BLaER1 (cell line): ENCODE results near the gene DMRTC1B.
"Not testable (repeated sequence)": the region's sequence is repeated elsewhere in the genome, so short reads cannot be mapped to it uniquely, and the experiment has no call there.

Experiments used
- H3K27ac ChIP-seq: shearing (Covaris generic); formaldehyde crosslinking; 2 replicates; pipeline ENCODE4 v1.8.1; 2022
- H3K27me3 ChIP-seq: shearing (Covaris generic); formaldehyde crosslinking; 2 replicates; pipeline ENCODE4 v1.8.1; 2022
- H3K36me3 ChIP-seq: shearing (Covaris generic); formaldehyde crosslinking; 2 replicates; pipeline ENCODE4 v1.8.1; 2022
- H3K4me1 ChIP-seq: shearing (Covaris generic); formaldehyde crosslinking; 2 replicates; pipeline ENCODE4 v1.8.1; 2022
- H3K4me2 ChIP-seq: shearing (Covaris generic); formaldehyde crosslinking; 2 replicates; pipeline ENCODE4 v1.8.1; 2022
- H3K4me3 ChIP-seq: shearing (Covaris generic); formaldehyde crosslinking; 2 replicates; pipeline ENCODE4 v1.8.1; 2022
- H3K9ac ChIP-seq: shearing (Covaris generic); formaldehyde crosslinking; 2 replicates; pipeline ENCODE4 v1.8.1; 2022
- H3K9me3 ChIP-seq: shearing (Covaris generic); formaldehyde crosslinking; 2 replicates; pipeline ENCODE4 v1.8.1; 2022
- H4K20me1 ChIP-seq: shearing (Covaris generic); formaldehyde crosslinking; 2 replicates; pipeline ENCODE4 v1.8.1; 2022

Gene DMRTC1B

DNA sequence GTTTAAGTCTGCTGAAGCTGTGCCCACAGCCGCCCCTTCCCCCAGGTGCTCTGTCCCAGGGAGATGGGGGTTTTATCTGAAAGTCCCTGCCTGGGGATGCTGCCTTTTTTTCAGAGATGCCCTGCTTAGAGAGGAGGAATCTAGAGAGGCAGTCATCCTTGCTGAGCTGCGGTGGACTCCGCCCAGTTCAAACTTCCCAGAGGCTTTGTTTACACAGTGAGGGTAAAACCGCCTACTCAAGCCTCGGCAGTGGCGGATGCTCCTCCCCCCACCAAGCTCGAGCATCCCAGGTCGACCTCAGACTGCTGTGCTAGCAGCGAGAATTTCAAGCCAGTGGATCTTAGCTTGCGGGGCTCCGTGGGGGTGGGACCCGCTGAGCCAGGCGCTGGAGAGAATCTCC is 54.0 kb downstream of the DMRTC1B start:
- H4K20me1 ChIP-seq, H3K27ac ChIP-seq, H3K9me3 ChIP-seq, H3K4me1 ChIP-seq, H3K9ac ChIP-seq, H3K4me2 ChIP-seq, H3K36me3 ChIP-seq, H3K4me3 ChIP-seq, H3K27me3 ChIP-seq: not testable (repeated sequence)

DNA sequence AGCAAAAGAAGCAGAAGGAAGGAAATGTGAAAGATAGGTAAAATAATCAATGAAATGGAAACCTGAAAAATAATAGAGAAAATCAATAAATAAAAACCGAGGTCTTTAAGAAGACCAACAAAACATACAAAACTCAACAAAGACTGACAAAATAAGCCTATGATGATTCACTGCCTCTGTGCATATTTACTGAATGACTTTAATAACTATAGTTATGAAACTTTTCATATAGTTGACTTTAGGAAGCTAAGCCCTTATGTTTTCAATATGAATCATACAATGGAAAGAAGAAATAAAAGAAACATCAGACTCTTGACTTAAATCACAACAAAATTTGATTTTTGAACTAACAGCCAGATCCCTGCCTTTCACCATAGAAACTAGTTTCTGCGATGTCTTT is 60.8 kb downstream of the DMRTC1B start:
- not testable (repeated sequence) for H3K27ac ChIP-seq

GRCh38 chrX:72882898-72883297 is 106.2 kb downstream of the DMRTC1B start:
- H4K20me1 ChIP-seq, H3K9ac ChIP-seq, H3K9me3 ChIP-seq, H3K36me3 ChIP-seq, H3K4me1 ChIP-seq, H3K27me3 ChIP-seq, H3K4me3 ChIP-seq, H3K4me2 ChIP-seq, H3K27ac ChIP-seq: not testable (repeated sequence)

More for the DNA sequence above, 60.8 kb downstream of the DMRTC1B start:
- not testable (repeated sequence) for H3K27me3 ChIP-seq, H4K20me1 ChIP-seq, H3K9me3 ChIP-seq, H3K4me3 ChIP-seq, H3K9ac ChIP-seq, H3K4me1 ChIP-seq, H3K36me3 ChIP-seq, H3K4me2 ChIP-seq

DNA sequence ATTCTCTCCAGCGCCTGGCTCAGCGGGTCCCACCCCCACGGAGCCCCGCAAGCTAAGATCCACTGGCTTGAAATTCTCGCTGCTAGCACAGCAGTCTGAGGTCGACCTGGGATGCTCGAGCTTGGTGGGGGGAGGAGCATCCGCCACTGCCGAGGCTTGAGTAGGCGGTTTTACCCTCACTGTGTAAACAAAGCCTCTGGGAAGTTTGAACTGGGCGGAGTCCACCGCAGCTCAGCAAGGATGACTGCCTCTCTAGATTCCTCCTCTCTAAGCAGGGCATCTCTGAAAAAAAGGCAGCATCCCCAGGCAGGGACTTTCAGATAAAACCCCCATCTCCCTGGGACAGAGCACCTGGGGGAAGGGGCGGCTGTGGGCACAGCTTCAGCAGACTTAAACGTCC is 113.0 kb downstream of the DMRTC1B start:
- not testable (repeated sequence) for H3K27me3 ChIP-seq, H3K4me2 ChIP-seq, H3K27ac ChIP-seq, H3K9me3 ChIP-seq, H3K9ac ChIP-seq, H3K4me3 ChIP-seq, H3K4me1 ChIP-seq, H4K20me1 ChIP-seq, H3K36me3 ChIP-seq
